IMR-90 (cell line): Measurements from ENCODE around the gene FSIP1. TPM values are rescaled to one million over a fixed set of nuclear protein-coding genes. Genes with fewer than 3 reads are reported as not detected.
A peak's percentile ranks its signal among the peaks of the same experiment; 100 is the strongest.

Experiments used
- ATAC-seq: fragments of 200-7000 bp; cut with Tn5 transposase; 2 replicates; pipeline ENCODE4 v1.9.1; 2020; ENCODE audit warnings: low read depth, mild to moderate bottlenecking, moderate library complexity
- BruUV-seq: library from RNA; stranded (reverse); fragments of 400-500 nt; replicated peaks from 2 replicates; lab custom pipeline; 2021; lab: Mats Ljungman, UMichigan
- CTCF ChIA-PET: fragments of 300-600 bp; formaldehyde crosslinking; extraction: SDS; loops from one replicate; lab custom pipeline; 2021; ENCODE audit warnings: antibody characterized with exemption; lab: Yijun Ruan, JAX
- POLR2A ChIA-PET: fragments of 300-600 bp; sonication (Branson Sonifier 250); formaldehyde crosslinking; loops from one replicate; lab custom pipeline; 2022; ENCODE audit warnings: antibody characterized with exemption; ENCODE audit not compliant: unreplicated experiment; lab: Charles Lee
- DNase-seq: peaks from one replicate; pipeline ENCODE4 v3.0.0; 2013
- H2AFZ ChIP-seq: replicated peaks from 2 replicates; pipeline ENCODE3; 2013; ENCODE audit warnings: low read length, mild to moderate bottlenecking; ENCODE audit not compliant: poor library complexity
- H2AK5ac ChIP-seq: 2 replicates; pipeline ENCODE4 v1.6.1; 2013; ENCODE audit warnings: low read depth, low read length, inconsistent platforms
- H2AK9ac ChIP-seq: replicated peaks from 2 replicates; pipeline ENCODE3; 2013; ENCODE audit warnings: mild to moderate bottlenecking, low read depth, low read length, moderate library complexity; ENCODE audit not compliant: poor library complexity
- H2BK120ac ChIP-seq: 2 replicates; pipeline ENCODE4 v1.6.1; 2013; ENCODE audit warnings: low read depth, low read length, inconsistent platforms
- H2BK15ac ChIP-seq: 3 replicates; pipeline ENCODE4 v1.6.1; 2013; ENCODE audit warnings: low read depth, low read length, inconsistent platforms
- H2BK20ac ChIP-seq: 2 replicates; pipeline ENCODE4 v1.6.1; 2013; ENCODE audit warnings: low read depth, mild to moderate bottlenecking, inconsistent platforms, low read length, moderate library complexity
- H2BK5ac ChIP-seq: 2 replicates; pipeline ENCODE4 v1.6.1; 2013; ENCODE audit warnings: mild to moderate bottlenecking, low read depth, low read length, inconsistent platforms; ENCODE audit not compliant: poor library complexity, severe bottlenecking
- H3K14ac ChIP-seq: replicated peaks from 2 replicates; pipeline ENCODE4 v1.6.1; 2013; ENCODE audit warnings: low read depth, low read length, inconsistent platforms
- H3K18ac ChIP-seq: 2 replicates; pipeline ENCODE4 v1.6.1; 2013; ENCODE audit warnings: low read depth, low read length, control low read depth
- H3K23ac ChIP-seq: 2 replicates; pipeline ENCODE4 v1.6.1; 2013; ENCODE audit warnings: low read depth, low read length, inconsistent platforms
- H3K27ac ChIP-seq: 2 replicates; pipeline ENCODE4 v1.5.1; 2013; ENCODE audit warnings: mild to moderate bottlenecking, control low read depth, low read length; ENCODE audit not compliant: insufficient read depth
- H3K27me3 ChIP-seq: 2 replicates; pipeline ENCODE4 v1.6.1; 2013; ENCODE audit warnings: low read length; ENCODE audit not compliant: control insufficient read depth, insufficient read depth
- H3K36me3 ChIP-seq: 2 replicates; pipeline ENCODE4 v1.6.1; 2013; ENCODE audit warnings: low read length, mixed read lengths; ENCODE audit not compliant: control insufficient read depth, insufficient read depth
- H3K4ac ChIP-seq: 2 replicates; pipeline ENCODE4 v1.6.1; 2013; ENCODE audit warnings: low read depth, low read length, inconsistent platforms
- H3K4me1 ChIP-seq: 2 replicates; pipeline ENCODE4 v1.6.1; 2013; ENCODE audit warnings: low read length, mixed read lengths; ENCODE audit not compliant: control insufficient read depth, insufficient read depth
- H3K4me2 ChIP-seq: 2 replicates; pipeline ENCODE4 v1.6.1; 2013; ENCODE audit warnings: low read depth, mild to moderate bottlenecking, control low read depth, low read length, moderate library complexity
- H3K4me3 ChIP-seq: 2 replicates; pipeline ENCODE4 v1.5.1; 2013; ENCODE audit warnings: low read depth, mild to moderate bottlenecking, control low read depth, low read length, moderate library complexity; ENCODE audit not compliant: insufficient read depth
- H3K56ac ChIP-seq: 2 replicates; pipeline ENCODE4 v1.6.1; 2013; ENCODE audit warnings: low read length, inconsistent platforms; ENCODE audit not compliant: insufficient read depth; ENCODE audit errors: extremely low read depth
- H3K79me1 ChIP-seq, 2 experiments: 2 replicates each; pipeline ENCODE4 v1.6.1; 2013; ENCODE audit warnings: low read length in 2 of 2, inconsistent platforms in 1 of 2, low read depth in 1 of 2
- H3K9ac ChIP-seq: 2 replicates; pipeline ENCODE4 v1.6.1; 2013; ENCODE audit warnings: low read depth, low read length, control low read depth
- H3K9me1 ChIP-seq: 2 replicates; pipeline ENCODE4 v1.6.1; 2013; ENCODE audit warnings: low read length, inconsistent platforms; ENCODE audit not compliant: insufficient read depth
- H3K9me3 ChIP-seq: 2 replicates; pipeline ENCODE4 v1.6.1; 2013; ENCODE audit warnings: low read length; ENCODE audit not compliant: control insufficient read depth, insufficient read depth
- H4K20me1 ChIP-seq: 2 replicates; pipeline ENCODE4 v1.6.1; 2013; ENCODE audit warnings: low read length, inconsistent platforms; ENCODE audit not compliant: insufficient read depth
- H4K5ac ChIP-seq: 2 replicates; pipeline ENCODE4 v1.6.1; 2013; ENCODE audit warnings: mild to moderate bottlenecking, low read depth, low read length, control low read depth
- H4K8ac ChIP-seq, 2 experiments: 2 replicates each; pipeline ENCODE4 v1.6.1; 2013; ENCODE audit warnings: low read depth in 2 of 2, low read length in 2 of 2, control low read depth in 1 of 2, inconsistent platforms in 1 of 2
- H4K91ac ChIP-seq: 2 replicates; pipeline ENCODE4 v1.6.1; 2013; ENCODE audit warnings: low read depth, low read length, inconsistent platforms; ENCODE audit not compliant: insufficient read depth
- BHLHE40 ChIP-seq: fragments of 150-350 bp; IDR thresholded peaks from 2 replicates; pipeline ENCODE4 v1.6.1; 2016; ENCODE audit warnings: mild to moderate bottlenecking, low read depth, low read length
- CEBPB ChIP-seq: IDR thresholded peaks from 2 replicates; pipeline ENCODE4 v1.6.1; 2012; ENCODE audit warnings: low read depth, low read length, improper control_type of control experiment
- MAZ ChIP-seq: IDR thresholded peaks from 2 replicates; pipeline ENCODE4 v1.6.1; 2012; ENCODE audit warnings: low read depth, mild to moderate bottlenecking, low read length, improper control_type of control experiment, moderate library complexity, borderline replicate concordance
- MXI1 ChIP-seq: IDR thresholded peaks from 2 replicates; pipeline ENCODE4 v1.6.1; 2012; ENCODE audit warnings: low read depth, mild to moderate bottlenecking, low read length, moderate library complexity, borderline replicate concordance
- POLR2A ChIP-seq: IDR thresholded peaks from 2 replicates; pipeline ENCODE4 v1.6.1; 2012; ENCODE audit warnings: mild to moderate bottlenecking, low read depth, low read length
- RAD21 ChIP-seq: IDR thresholded peaks from 2 replicates; pipeline ENCODE4 v1.6.1; 2012; ENCODE audit warnings: low read length, improper control_type of control experiment
- RFX5 ChIP-seq: IDR thresholded peaks from 2 replicates; pipeline ENCODE4 v1.8.0; 2012; ENCODE audit warnings: low read depth, mild to moderate bottlenecking, low read length, moderate library complexity
- SMC3 ChIP-seq: fragments of 150-350 bp; IDR thresholded peaks from 2 replicates; pipeline ENCODE4 v1.6.1; 2016; ENCODE audit warnings: low read depth, mild to moderate bottlenecking, antibody characterized with exemption, low read length, moderate library complexity
- WGBS, 2 experiments: methylation state at CpG; one replicate each; pipeline versions ENCODE4 v1.1.5 to v1.1.7; 2013; ENCODE audit warnings: missing lambda C conversion rate in 2 of 2; ENCODE audit not compliant: insufficient read length in 1 of 2; ENCODE audit errors: extremely low coverage in 2 of 2; 5-methylcytosine and 5-hydroxymethylcytosine counted together
- dilution Hi-C: fragments of 300-500 bp; cut with HindIII; formaldehyde crosslinking; loops from one replicate; pipeline ENCODE4 v1.14.3; 2018; ENCODE audit warnings: low sequenced_read_pairs; ENCODE audit not compliant: unreplicated experiment
- in situ Hi-C: fragments of 300-500 bp; cut with MboI; formaldehyde crosslinking; loops from 3 replicates; pipeline ENCODE4 v1.14.3; 2019; ENCODE audit warnings: low sequenced_read_pairs, inconsistent platforms, mixed read lengths
- intact Hi-C: fragments of 100-400 bp; cut with micrococcal nuclease; formaldehyde crosslinking; loops from 2 replicates; pipeline ENCODE4 v1.10.0; 2022
- polyA plus RNA-seq, 3 experiments: library from polyadenylated mRNA; depleted of rRNA; stranded (reverse); fragments of >200 nt; gene quantifications; 2 replicates each; pipeline ENCODE4 v1.2.3, GENCODE V29; 2012; ENCODE audit warnings: low replicate concordance in 1 of 3
- total RNA-seq: library from RNA; depleted of rRNA; stranded (reverse); fragments of >200 nt; gene quantifications from 2 replicates; pipeline ENCODE4 v1.2.3, GENCODE V29; 2012
- TF ChIP-seq, protein P1 (sequence below): conservative IDR thresholded peaks from 2 replicates; pipeline ENCODE4 v1.5.1; 2012; ENCODE audit warnings: mild to moderate bottlenecking, low read depth, low read length, improper control_type of control experiment

Gene FSIP1
- total and polyA plus RNA-seq, 2 of the 4 experiments (the other 2 are of a cell fraction), result 0.10 to 0.18 TPM

DNA sequence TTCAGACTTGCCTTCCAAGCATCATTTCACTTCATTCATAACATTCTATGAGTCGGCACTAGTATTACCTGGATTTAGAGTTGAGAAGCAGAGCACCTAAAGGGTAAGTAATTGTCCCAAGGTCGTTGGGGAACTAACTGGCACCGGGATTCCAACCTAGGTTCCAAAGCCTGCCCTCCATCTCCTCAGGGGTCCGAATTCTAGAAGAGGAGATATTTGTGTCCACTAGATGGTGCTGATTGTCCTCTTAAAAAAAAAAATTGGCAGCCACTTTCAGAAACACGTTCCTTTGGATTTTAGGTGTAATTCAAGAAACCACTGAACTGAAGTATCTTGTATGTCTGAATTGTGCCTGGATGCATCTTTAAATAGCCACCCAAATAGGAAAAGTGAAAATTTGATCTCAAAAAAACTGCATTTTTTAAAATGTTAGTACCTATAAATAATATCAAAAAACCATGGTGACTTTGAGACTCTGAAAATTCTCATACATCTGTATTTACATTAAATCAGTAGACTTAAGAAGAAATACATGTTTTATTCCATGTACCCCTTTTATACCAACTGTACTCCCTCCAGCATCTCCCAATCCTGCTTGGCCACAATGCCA, 3.9 kb upstream of the FSIP1 start:
- H3K36me3 ChIP-seq, result no peaks in the 10 kb centered on the region
- H3K4me1 ChIP-seq, result peaks cover 24% of the 10 kb centered on the region
- in situ Hi-C loops, result loop anchor here (10.0 kb wide), 1 partner anchor 168 kb away; no protein-coding TSS in a partner anchor
- WGBS, 2 experiments, result no CpG with 5 or more reads among the region's 5 CpGs
- no peak overlapping the region for H3K27ac ChIP-seq
- H3K79me1 ChIP-seq, result peaks cover 13 to 58% of the 10 kb centered on the region in 2 experiments
- peaks cover 4% of the 10 kb centered on the region; the same call in 1 of the 2 replicates for H4K20me1 ChIP-seq
- ATAC-seq (no peak), DNase-seq (peak; percentile 75)
- TF ChIP-seq, protein P1, sequence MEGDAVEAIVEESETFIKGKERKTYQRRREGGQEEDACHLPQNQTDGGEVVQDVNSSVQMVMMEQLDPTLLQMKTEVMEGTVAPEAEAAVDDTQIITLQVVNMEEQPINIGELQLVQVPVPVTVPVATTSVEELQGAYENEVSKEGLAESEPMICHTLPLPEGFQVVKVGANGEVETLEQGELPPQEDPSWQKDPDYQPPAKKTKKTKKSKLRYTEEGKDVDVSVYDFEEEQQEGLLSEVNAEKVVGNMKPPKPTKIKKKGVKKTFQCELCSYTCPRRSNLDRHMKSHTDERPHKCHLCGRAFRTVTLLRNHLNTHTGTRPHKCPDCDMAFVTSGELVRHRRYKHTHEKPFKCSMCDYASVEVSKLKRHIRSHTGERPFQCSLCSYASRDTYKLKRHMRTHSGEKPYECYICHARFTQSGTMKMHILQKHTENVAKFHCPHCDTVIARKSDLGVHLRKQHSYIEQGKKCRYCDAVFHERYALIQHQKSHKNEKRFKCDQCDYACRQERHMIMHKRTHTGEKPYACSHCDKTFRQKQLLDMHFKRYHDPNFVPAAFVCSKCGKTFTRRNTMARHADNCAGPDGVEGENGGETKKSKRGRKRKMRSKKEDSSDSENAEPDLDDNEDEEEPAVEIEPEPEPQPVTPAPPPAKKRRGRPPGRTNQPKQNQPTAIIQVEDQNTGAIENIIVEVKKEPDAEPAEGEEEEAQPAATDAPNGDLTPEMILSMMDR, result peak; percentile 62
- TF ChIP-seq POLR2A, result no peak
- TF ChIP-seq BHLHE40, result no peak
- TF ChIP-seq RAD21, result peak; percentile 73
- TF ChIP-seq RFX5, result no peak
- no peak for TF ChIP-seq MAZ
- TF ChIP-seq SMC3, result peak; percentile 52; the same call in 1 of the 2 replicates
- TF ChIP-seq CEBPB, result no peak
- peak; percentile 27; the same call in 1 of the 2 replicates for TF ChIP-seq MXI1
- H3K9me1 ChIP-seq, result peaks cover 7% of the 10 kb centered on the region
- 0 out of 2 replicates have a peak overlapping the region, but pooled peaks have one; percentile 14 for H3K14ac ChIP-seq
- no peak overlapping the region; the same call in 1 of the 2 replicates for H4K5ac ChIP-seq
- peak overlapping the region; percentile 59; the same call in 1 of the 2 replicates for H3K4me2 ChIP-seq
- dilution Hi-C loops, result no loop called here
- H2AK5ac ChIP-seq, result peak overlapping the region; percentile 84
- no peak overlapping the region; the same call in 1 of the 2 replicates for H3K4ac ChIP-seq
- peak overlapping the region; percentile 40; the same call in 1 of the 2 replicates for H3K9ac ChIP-seq
- H3K56ac ChIP-seq, result no peak overlapping the region
- no TSS peak for BruUV-seq
- POLR2A ChIA-PET, result no interaction called here
- no peak overlapping the region for H4K91ac ChIP-seq
- peak overlapping the region; percentile 75; the same call in 1 of the 2 replicates for H2BK20ac ChIP-seq
- no peak overlapping the region for H3K4me3 ChIP-seq
- intact Hi-C loops, result loop anchor here (1.0 to 10.0 kb wide), 6 partner anchors 171 to 1082 kb away; partner anchors contain the start of gene BMF
- no peaks in the 10 kb centered on the region for H3K27me3 ChIP-seq
- H3K23ac ChIP-seq, result no peak overlapping the region
- H2AFZ ChIP-seq, result no peak overlapping the region
- H2BK5ac ChIP-seq, result no peak overlapping the region
- H2BK120ac ChIP-seq, result 0 out of 2 replicates have a peak overlapping the region, but pooled peaks have one; percentile 2
- H4K8ac ChIP-seq, result 0 out of 4 replicates have a peak overlapping the region, but pooled peaks of 1 of the 2 experiments have one; percentile 22
- no peak overlapping the region for H2AK9ac ChIP-seq
- CTCF ChIA-PET, result interaction anchor here (0.6 to 1.0 kb wide), 3 partner anchors 20 to 243 kb away, joined by 3 to 9 read pairs (median 5); no protein-coding TSS in a partner anchor
- H3K9me3 ChIP-seq, result no peaks in the 10 kb centered on the region
- H3K18ac ChIP-seq, result no peak overlapping the region
- H2BK15ac ChIP-seq, result peak overlapping the region; percentile 67; the same call in 1 of the 3 replicates
